WTC11 (cell line): Measurements from ENCODE around the gene MAGEA8. TPM values are rescaled to one million over a fixed set of nuclear protein-coding genes. Genes with fewer than 3 reads are reported as not detected.
"Not testable (repeated sequence)": the region's sequence is repeated elsewhere in the genome, so short reads cannot be mapped to it uniquely, and the experiment has no call there.

ENCODE experiments used
- ATAC-seq: fragments of 200-7000 bp; cut with Tn5 transposase; 2 replicates; pipeline ENCODE4 v1.10.0; 2021; ENCODE audit warnings: mild to moderate bottlenecking, moderate library complexity
- CTCF ChIA-PET: fragments of 300-600 bp; sonication (Branson Sonifier 250); formaldehyde crosslinking; loops from one replicate; lab custom pipeline; 2021; ENCODE audit warnings: antibody characterized with exemption; lab: Charles Lee
- POLR2A ChIA-PET: fragments of 350-600 bp; sonication (Branson Sonifier 250); formaldehyde crosslinking; loops from one replicate; lab custom pipeline; 2021; ENCODE audit warnings: antibody characterized with exemption; lab: Charles Lee
- DNase-seq: peaks from one replicate; pipeline ENCODE4 v3.0.0; 2021; ENCODE audit warnings: low spot score
- H3K27ac Mint-ChIP-seq: 2 replicates; pipeline ENCODE4 v1.8.0; 2021; ENCODE audit warnings: mixed read lengths
- H3K27me3 Mint-ChIP-seq: 2 replicates; pipeline ENCODE4 v1.8.0; 2021; ENCODE audit warnings: low read depth, mild to moderate bottlenecking, moderate library complexity, mixed read lengths
- H3K36me3 Mint-ChIP-seq: 2 replicates; pipeline ENCODE4 v1.8.0; 2021; ENCODE audit warnings: mixed read lengths
- H3K4me1 Mint-ChIP-seq: 2 replicates; pipeline ENCODE4 v1.8.0; 2022; ENCODE audit warnings: mixed read lengths
- H3K4me3 Mint-ChIP-seq: 2 replicates; pipeline ENCODE4 v1.8.0; 2021; ENCODE audit warnings: mild to moderate bottlenecking, moderate library complexity, mixed read lengths
- H3K9me3 Mint-ChIP-seq: 2 replicates; pipeline ENCODE4 v1.8.0; 2021; ENCODE audit warnings: mixed read lengths
- ATF1 ChIP-seq: sonication (generic); formaldehyde crosslinking; IDR thresholded peaks from 2 replicates; pipeline ENCODE4 v1.8.1; 2023; ENCODE audit warnings: mild to moderate bottlenecking, moderate library complexity, missing genetic modification reagents
- ATF2 ChIP-seq: sonication (generic); formaldehyde crosslinking; IDR thresholded peaks from 2 replicates; pipeline ENCODE4 v1.8.1; 2022; ENCODE audit warnings: low read depth, missing genetic modification reagents, borderline replicate concordance
- ATF3 ChIP-seq: sonication (generic); formaldehyde crosslinking; conservative IDR thresholded peaks from 2 replicates; pipeline ENCODE4 v1.8.1; 2022; ENCODE audit warnings: mild to moderate bottlenecking, missing genetic modification reagents
- ATF6 ChIP-seq: sonication (generic); formaldehyde crosslinking; IDR thresholded peaks from 2 replicates; pipeline ENCODE4 v1.8.1; 2023; ENCODE audit warnings: mild to moderate bottlenecking, missing genetic modification reagents
- CREB1 ChIP-seq: sonication (generic); formaldehyde crosslinking; IDR thresholded peaks from 2 replicates; pipeline ENCODE4 v1.8.0; 2023; ENCODE audit warnings: mild to moderate bottlenecking, missing genetic modification reagents
- CREM ChIP-seq: sonication (generic); formaldehyde crosslinking; IDR thresholded peaks from 2 replicates; pipeline ENCODE4 v1.8.1; 2022; ENCODE audit warnings: mild to moderate bottlenecking, missing genetic modification reagents, moderate library complexity
- FOXJ3 ChIP-seq: sonication (generic); formaldehyde crosslinking; IDR thresholded peaks from 2 replicates; pipeline ENCODE4 v1.9.0; 2021; ENCODE audit warnings: missing genetic modification reagents, mild to moderate bottlenecking, borderline replicate concordance
- MXD4 ChIP-seq: fragments of 250-450 bp; sonication (Bioruptor Pico); IDR thresholded peaks from 2 replicates; pipeline ENCODE4 v1.8.0; 2021; ENCODE audit warnings: mild to moderate bottlenecking, moderate library complexity, borderline replicate concordance
- OVOL2 ChIP-seq: fragments of 250-450 bp; sonication (Bioruptor Pico); IDR thresholded peaks from 2 replicates; pipeline ENCODE4 v1.9.0; 2021; ENCODE audit warnings: mild to moderate bottlenecking, borderline replicate concordance
- PRRX2 ChIP-seq: fragments of 250-450 bp; sonication (Bioruptor Pico); IDR thresholded peaks from 2 replicates; pipeline ENCODE4 v1.8.0; 2021; ENCODE audit warnings: mild to moderate bottlenecking
- SP1 ChIP-seq: sonication (generic); formaldehyde crosslinking; conservative IDR thresholded peaks from 2 replicates; pipeline ENCODE4 v1.8.1; 2022; ENCODE audit warnings: missing genetic modification reagents
- ZMAT4 ChIP-seq: fragments of 250-450 bp; sonication (Bioruptor Pico); IDR thresholded peaks from 2 replicates; pipeline ENCODE4 v1.9.0; 2021; ENCODE audit warnings: mild to moderate bottlenecking
- ZNF396 ChIP-seq: fragments of 250-450 bp; sonication (Bioruptor Pico); IDR thresholded peaks from 2 replicates; pipeline ENCODE4 v1.8.0; 2021; ENCODE audit warnings: mild to moderate bottlenecking, moderate library complexity, borderline replicate concordance
- total RNA-seq: library from RNA; stranded (reverse); gene quantifications from 3 replicates; pipeline ENCODE4 v1.2.3, GENCODE V29; 2021
- TF ChIP-seq, protein P1 (sequence below): fragments of 250-450 bp; sonication (Bioruptor Pico); IDR thresholded peaks from 2 replicates; pipeline ENCODE4 v1.8.0; 2021; ENCODE audit warnings: mild to moderate bottlenecking
- TF ChIP-seq, protein P2 (sequence below): sonication (generic); formaldehyde crosslinking; IDR thresholded peaks from 2 replicates; pipeline ENCODE4 v1.8.1; 2022; ENCODE audit warnings: low read depth, mild to moderate bottlenecking, moderate library complexity, missing genetic modification reagents, borderline replicate concordance

MAGEA8 gene
- total RNA-seq, 1 experiment from 2014 or later, result not detected

GRCh38 chrX:149877636-149878035, 3.3 kb upstream of the MAGEA8 start:
- no peak overlapping the region for H3K27ac Mint-ChIP-seq
- DNase-seq (no peak), ATAC-seq (no peak)
- no peak overlapping the region for H3K4me3 Mint-ChIP-seq
- peaks cover 2% of the 10 kb centered on the region; the same call in 1 of the 2 replicates for H3K27me3 Mint-ChIP-seq
- no peaks in the 10 kb centered on the region for H3K9me3 Mint-ChIP-seq
- POLR2A ChIA-PET, result no interaction called here
- CTCF ChIA-PET, result no interaction called here
- no peaks in the 10 kb centered on the region for H3K36me3 Mint-ChIP-seq
- H3K4me1 Mint-ChIP-seq, result no peaks in the 10 kb centered on the region
- no peak for TF ChIP-seq FOXJ3 (CRISPR knock-in tag)
- TF ChIP-seq, protein P1, sequence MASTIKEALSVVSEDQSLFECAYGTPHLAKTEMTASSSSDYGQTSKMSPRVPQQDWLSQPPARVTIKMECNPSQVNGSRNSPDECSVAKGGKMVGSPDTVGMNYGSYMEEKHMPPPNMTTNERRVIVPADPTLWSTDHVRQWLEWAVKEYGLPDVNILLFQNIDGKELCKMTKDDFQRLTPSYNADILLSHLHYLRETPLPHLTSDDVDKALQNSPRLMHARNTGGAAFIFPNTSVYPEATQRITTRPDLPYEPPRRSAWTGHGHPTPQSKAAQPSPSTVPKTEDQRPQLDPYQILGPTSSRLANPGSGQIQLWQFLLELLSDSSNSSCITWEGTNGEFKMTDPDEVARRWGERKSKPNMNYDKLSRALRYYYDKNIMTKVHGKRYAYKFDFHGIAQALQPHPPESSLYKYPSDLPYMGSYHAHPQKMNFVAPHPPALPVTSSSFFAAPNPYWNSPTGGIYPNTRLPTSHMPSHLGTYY, result no peak
- TF ChIP-seq MXD4 (CRISPR knock-in tag), result no peak
- TF ChIP-seq PRRX2 (CRISPR knock-in tag), result no peak

DNA sequence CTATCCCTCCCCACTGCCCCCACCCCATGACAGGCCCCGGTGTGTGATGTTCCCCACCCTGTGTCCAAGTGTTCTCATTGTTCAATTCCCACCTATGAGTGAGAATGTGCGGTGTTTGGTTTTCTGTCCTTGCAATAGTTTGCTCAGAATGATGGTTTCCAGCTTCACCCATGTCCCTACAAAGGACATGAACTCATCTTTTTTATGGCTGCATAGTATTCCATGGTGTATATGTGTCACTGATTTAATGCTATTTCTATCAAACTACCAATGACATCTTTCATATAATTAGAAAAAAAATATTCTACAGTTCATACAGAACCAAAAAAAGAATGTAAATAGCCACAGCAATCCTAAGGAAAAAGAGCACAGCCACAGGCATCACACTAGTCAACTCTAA, 9.8 kb downstream of the MAGEA8 start:
- POLR2A ChIA-PET, DNase-seq, H3K4me3 Mint-ChIP-seq, H3K36me3 Mint-ChIP-seq, H3K27me3 Mint-ChIP-seq, ATAC-seq, H3K27ac Mint-ChIP-seq, H3K4me1 Mint-ChIP-seq, CTCF ChIA-PET, H3K9me3 Mint-ChIP-seq: not testable (repeated sequence)

DNA sequence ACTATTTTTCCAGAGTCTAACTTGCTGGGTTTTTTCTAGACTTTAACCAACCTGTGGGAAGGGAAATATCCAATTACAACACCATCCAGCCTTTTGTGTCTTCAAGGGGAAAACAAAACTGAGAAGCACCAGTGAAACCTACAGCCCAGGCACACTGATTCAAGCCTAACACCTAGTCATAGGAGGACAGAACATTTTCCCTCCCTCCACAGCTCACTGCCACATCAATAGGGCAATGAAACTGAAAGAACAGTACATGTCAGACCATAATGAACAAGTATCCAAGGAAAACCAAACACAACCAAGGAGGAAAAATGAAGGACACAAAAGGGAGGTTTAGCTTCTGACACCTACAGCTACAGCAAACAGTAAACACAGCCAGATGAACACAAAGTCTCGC, 17.6 kb downstream of the MAGEA8 start:
- ChIA-PET CTCF (no interaction called here), POLR2A (no interaction called here)

More for the DNA sequence above, 17.6 kb downstream of the MAGEA8 start:
- no peak for DNase-seq
- no peak overlapping the region for H3K27ac Mint-ChIP-seq
- no peak overlapping the region for H3K4me3 Mint-ChIP-seq
- TF ChIP-seq CREB1 (CRISPR knock-in tag) (no peak), ZMAT4 (CRISPR knock-in tag) (no peak), ATF3 (no peak), ATF6 (CRISPR knock-in tag) (no peak), ATF2 (CRISPR knock-in tag) (no peak), ZNF396 (CRISPR knock-in tag) (no peak), SP1 (CRISPR knock-in tag) (no peak), ATF1 (CRISPR knock-in tag) (no peak), CREM (no peak), OVOL2 (no peak)
- TF ChIP-seq, protein P2, sequence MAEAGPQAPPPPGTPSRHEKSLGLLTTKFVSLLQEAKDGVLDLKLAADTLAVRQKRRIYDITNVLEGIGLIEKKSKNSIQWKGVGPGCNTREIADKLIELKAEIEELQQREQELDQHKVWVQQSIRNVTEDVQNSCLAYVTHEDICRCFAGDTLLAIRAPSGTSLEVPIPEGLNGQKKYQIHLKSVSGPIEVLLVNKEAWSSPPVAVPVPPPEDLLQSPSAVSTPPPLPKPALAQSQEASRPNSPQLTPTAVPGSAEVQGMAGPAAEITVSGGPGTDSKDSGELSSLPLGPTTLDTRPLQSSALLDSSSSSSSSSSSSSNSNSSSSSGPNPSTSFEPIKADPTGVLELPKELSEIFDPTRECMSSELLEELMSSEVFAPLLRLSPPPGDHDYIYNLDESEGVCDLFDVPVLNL (CRISPR knock-in tag), result no peak
- TF ChIP-seq, all 79 proteins: peak for 0
- Mint-ChIP-seq H3K9me3 (peaks cover 8% of the 10 kb centered on the region), H3K4me1 (peaks cover 15% of the 10 kb centered on the region), H3K36me3 (peaks cover 6% of the 10 kb centered on the region), H3K27me3 (peaks cover 3% of the 10 kb centered on the region)
- ATAC-seq, result no peak
